Stimulated activated CD4-positive, alpha-beta T cell treated with anti-CD3 and anti-CD28 coated beads, TNF-alpha, amount 100 ng/mL, for 48 hours (primary cell): Measurements from ENCODE around the gene CD8B2.
"Not testable (repeated sequence)": the region's sequence is repeated elsewhere in the genome, so short reads cannot be mapped to it uniquely, and the experiment has no call there.

Experiments
- DNase-seq, 3 donors: peaks; one replicate each; pipeline ENCODE4 v3.0.0-alpha.2; 2020; ENCODE audit warnings: low read depth in 3 of 3

The CD8B2 gene

GRCh38 chr2:106511934-106512333 is 24.8 kb downstream of the CD8B2 start:
- DNase-seq = not testable (repeated sequence)

- DNase-seq = not testable (repeated sequence)
Observed at GRCh38 chr2:106513391-106513790, 26.2 kb downstream of the CD8B2 start.

- DNase-seq = not testable (repeated sequence)
Observed at GRCh38 chr2:106514827-106515226, 27.7 kb downstream of the CD8B2 start.

GRCh38 chr2:106516436-106516835 is 29.3 kb downstream of the CD8B2 start:
- no peak for DNase-seq

GRCh38 chr2:106516864-106517263 is 29.7 kb downstream of the CD8B2 start:
- no peak for DNase-seq

- no peak for DNase-seq
Observed at GRCh38 chr2:106517329-106517728, 30.2 kb downstream of the CD8B2 start.

GRCh38 chr2:106519767-106520166 is 32.6 kb downstream of the CD8B2 start:
- DNase-seq = no peak

GRCh38 chr2:106521016-106521415 is 33.9 kb downstream of the CD8B2 start:
- DNase-seq = no peak

- no peak for DNase-seq
Observed at GRCh38 chr2:106523976-106524665, 37.0 kb downstream of the CD8B2 start.

- DNase-seq = no peak
Observed at GRCh38 chr2:106530866-106531265, 43.7 kb downstream of the CD8B2 start.

- DNase-seq = no peak
Observed at GRCh38 chr2:106531676-106532214, 44.6 kb downstream of the CD8B2 start.

- no peak for DNase-seq
Observed at GRCh38 chr2:106532236-106532635, 45.1 kb downstream of the CD8B2 start.

GRCh38 chr2:106534471-106534870 is 47.3 kb downstream of the CD8B2 start:
- no peak for DNase-seq

- no peak for DNase-seq
Observed at GRCh38 chr2:106536490-106536889, 49.3 kb downstream of the CD8B2 start.

GRCh38 chr2:106537047-106537446 is 49.9 kb downstream of the CD8B2 start:
- no peak for DNase-seq

GRCh38 chr2:106537791-106538191 is 50.6 kb downstream of the CD8B2 start:
- no peak for DNase-seq

- DNase-seq = no peak
Observed at GRCh38 chr2:106540886-106541285, 53.7 kb downstream of the CD8B2 start.

- DNase-seq = no peak
Observed at GRCh38 chr2:106541333-106541732, 54.2 kb downstream of the CD8B2 start.

- peak; percentile 38 to 64 (median 64) for DNase-seq
Observed at GRCh38 chr2:106542746-106543359, 55.7 kb downstream of the CD8B2 start.

- no peak for DNase-seq
Observed at GRCh38 chr2:106545007-106545406, 57.8 kb downstream of the CD8B2 start.

GRCh38 chr2:106546391-106546990 is 59.3 kb downstream of the CD8B2 start:
- no peak for DNase-seq

GRCh38 chr2:106547164-106547903 is 60.2 kb downstream of the CD8B2 start:
- no peak for DNase-seq
